Esophagus muscularis mucosa (tissue), 4 donors: Measurements from ENCODE around the gene DTYMK. TPM values are rescaled to one million over a fixed set of nuclear protein-coding genes. Genes with fewer than 3 reads are reported as not detected.

Experiments used
- DNase-seq: peaks from one replicate; pipeline ENCODE4 v3.0.0-alpha.2; 2017; ENCODE audit errors: extremely low spot score
- H3K27ac ChIP-seq, 4 donors: fragments of 200-600 bp; sonication (generic); replicated peaks in 1 of 4; 1 replicate in 3 of 4; 2 replicates in 1 of 4; pipeline ENCODE4 v1.5.1; 2016 to 2019; ENCODE audit warnings: mild to moderate bottlenecking in 1 of 4
- H3K27me3 ChIP-seq, 4 donors: fragments of 200-600 bp; sonication (generic); one replicate each; pipeline versions ENCODE4 v1.5.1 to v1.6.0; 2016 to 2019
- H3K36me3 ChIP-seq, 4 donors: fragments of 200-600 bp; sonication (generic); one replicate each; pipeline ENCODE4 v1.5.1; 2016 to 2019
- H3K4me1 ChIP-seq, 4 donors: fragments of 200-600 bp; sonication (generic); one replicate each; pipeline ENCODE4 v1.5.1; 2016 to 2019
- H3K4me3 ChIP-seq, 4 donors: fragments of 200-600 bp; sonication (generic); 1 replicate in 2 of 4; 2 replicates in 2 of 4; pipeline ENCODE4 v1.5.1; 2016 to 2019; ENCODE audit warnings: mild to moderate bottlenecking in 4 of 4, moderate library complexity in 1 of 4
- H3K9me3 ChIP-seq, 4 donors: fragments of 200-600 bp; sonication (generic); 1 replicate in 3 of 4; 2 replicates in 1 of 4; pipeline ENCODE4 v1.5.1; 2016 to 2019
- EP300 ChIP-seq: sonication (generic); formaldehyde crosslinking; IDR thresholded peaks from one replicate; pipeline ENCODE4 v1.6.1; 2017; ENCODE audit warnings: antibody characterized with exemption
- POLR2A ChIP-seq: fragments of 450-650 bp; IDR thresholded peaks from one replicate; pipeline ENCODE4 v1.6.1; 2017; ENCODE audit warnings: antibody characterized with exemption, moderate library complexity, mild to moderate bottlenecking, low read depth
- POLR2AphosphoS5 ChIP-seq, 2 donors: sonication (generic); formaldehyde crosslinking; IDR thresholded peaks; one replicate each; pipeline ENCODE4 v1.6.1; 2017; ENCODE audit warnings: antibody characterized with exemption in 2 of 2
- WGBS: methylation state at CpG from one replicate; pipeline ENCODE4 v1.1.5; 2018; 5-methylcytosine and 5-hydroxymethylcytosine counted together
- intact Hi-C: fragments of 100-400 bp; cut with DNase I; formaldehyde crosslinking; loops from one replicate; pipeline ENCODE4 v1.15.1; 2023
- total RNA-seq, 4 donors: library from RNA; depleted of rRNA; stranded (reverse); fragments of >200 nt; gene quantifications; one replicate each; pipeline versions ENCODE4 v1.1.0 to v1.2.1, GENCODE V29; 2016
- TF ChIP-seq, protein P1 (sequence below), 3 experiments: fragments of 200-600 bp in 2 of 3; fragments of 450-650 bp in 1 of 3; sonication (generic) in 2 of 3; IDR thresholded peaks; one replicate each; pipeline ENCODE4 v1.5.1; 2017 to 2019; ENCODE audit warnings: antibody characterized with exemption in 3 of 3, mild to moderate bottlenecking in 2 of 3, moderate library complexity in 1 of 3

The DTYMK gene
- total RNA-seq, 4 donors from 2014 or later: 6.8 to 14.5 (median 10.6) TPM

DNA sequence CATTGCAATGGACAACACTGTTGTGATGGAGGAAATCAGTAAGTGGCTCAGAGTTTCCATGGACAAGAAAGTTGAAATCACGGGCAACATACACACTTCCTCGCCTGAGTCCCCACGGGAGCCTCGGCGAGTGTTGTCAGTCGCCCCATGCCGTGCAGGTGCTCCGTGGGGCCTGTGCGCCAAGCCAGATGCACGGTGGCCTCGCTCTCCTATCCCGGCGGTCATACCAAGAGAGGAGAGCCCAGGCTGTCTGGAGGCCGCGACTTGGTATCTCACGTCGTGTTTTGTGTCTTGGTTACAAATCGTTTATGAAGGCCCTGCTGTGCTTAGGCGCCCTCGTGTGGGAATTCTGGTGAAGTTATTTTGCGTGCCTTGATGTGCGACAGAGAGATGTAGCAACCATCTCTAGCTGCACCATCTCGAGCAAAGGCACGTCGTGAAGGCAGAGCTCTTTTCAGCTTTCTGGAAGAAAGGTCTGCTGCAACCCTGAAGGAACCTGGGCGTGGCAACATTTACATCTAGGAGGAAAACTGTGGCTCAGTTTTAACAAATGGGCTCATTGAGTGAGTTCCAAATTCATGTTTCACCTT is 27.4 kb downstream of the DTYMK start:
- no peak for DNase-seq
- Histone ChIP-seq H3K27me3 (no peaks in the 10 kb centered on the region), H3K9me3 (no peaks in the 10 kb centered on the region), H3K4me1 (peaks cover 0 to 5% (median 5%) of the 10 kb centered on the region in 4 donors), H3K27ac (peak overlapping the region in 3 of 4 donors; percentile 35 to 52 (median 43)), H3K4me3 (no peak overlapping the region), H3K36me3 (peaks cover 41 to 90% (median 75%) of the 10 kb centered on the region in 4 donors)
- intact Hi-C loops: no loop called here
- WGBS: 60% methylated on average over 19 of the region's 26 CpGs
- TF ChIP-seq POLR2A (no peak), EP300 (no peak), POLR2AphosphoS5 (IDR thresholded peaks at IDR 0.05) (peak in 1 of 2 donors; percentile 43)
- TF ChIP-seq, protein P1, sequence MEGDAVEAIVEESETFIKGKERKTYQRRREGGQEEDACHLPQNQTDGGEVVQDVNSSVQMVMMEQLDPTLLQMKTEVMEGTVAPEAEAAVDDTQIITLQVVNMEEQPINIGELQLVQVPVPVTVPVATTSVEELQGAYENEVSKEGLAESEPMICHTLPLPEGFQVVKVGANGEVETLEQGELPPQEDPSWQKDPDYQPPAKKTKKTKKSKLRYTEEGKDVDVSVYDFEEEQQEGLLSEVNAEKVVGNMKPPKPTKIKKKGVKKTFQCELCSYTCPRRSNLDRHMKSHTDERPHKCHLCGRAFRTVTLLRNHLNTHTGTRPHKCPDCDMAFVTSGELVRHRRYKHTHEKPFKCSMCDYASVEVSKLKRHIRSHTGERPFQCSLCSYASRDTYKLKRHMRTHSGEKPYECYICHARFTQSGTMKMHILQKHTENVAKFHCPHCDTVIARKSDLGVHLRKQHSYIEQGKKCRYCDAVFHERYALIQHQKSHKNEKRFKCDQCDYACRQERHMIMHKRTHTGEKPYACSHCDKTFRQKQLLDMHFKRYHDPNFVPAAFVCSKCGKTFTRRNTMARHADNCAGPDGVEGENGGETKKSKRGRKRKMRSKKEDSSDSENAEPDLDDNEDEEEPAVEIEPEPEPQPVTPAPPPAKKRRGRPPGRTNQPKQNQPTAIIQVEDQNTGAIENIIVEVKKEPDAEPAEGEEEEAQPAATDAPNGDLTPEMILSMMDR (IDR thresholded peaks at IDR 0.05): peak; percentile 64 to 77 (median 68)

DNA sequence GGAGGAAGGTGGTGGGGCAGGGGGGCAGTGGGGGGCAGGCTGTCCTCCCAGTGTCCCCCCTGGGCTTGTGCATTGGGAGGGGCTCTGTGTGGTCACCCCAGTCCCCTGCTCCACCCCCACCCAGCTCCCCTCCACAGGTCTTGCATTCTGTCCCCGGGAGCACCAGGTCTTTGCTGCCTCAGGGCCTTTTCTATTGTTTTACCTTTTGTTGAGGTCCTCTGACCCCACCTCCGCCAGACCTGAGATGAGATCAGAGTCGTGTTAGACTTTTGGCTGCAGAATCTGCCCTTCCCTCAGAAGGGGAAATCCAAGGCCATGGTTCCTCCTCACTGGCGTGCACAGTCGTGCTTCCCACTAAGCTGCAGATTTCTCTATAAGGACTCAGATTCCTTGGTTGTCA is 28.3 kb downstream of the DTYMK start:
- intact Hi-C loops: no loop called here
- Histone ChIP-seq H3K27ac (no peak overlapping the region), H3K4me1 (peaks cover 0 to 5% (median 5%) of the 10 kb centered on the region in 4 donors), H3K9me3 (no peaks in the 10 kb centered on the region), H3K4me3 (no peak overlapping the region), H3K36me3 (peaks cover 48 to 97% (median 82%) of the 10 kb centered on the region in 4 donors), H3K27me3 (no peaks in the 10 kb centered on the region)
- TF ChIP-seq POLR2AphosphoS5 (IDR thresholded peaks at IDR 0.05): no peak
- TF ChIP-seq EP300: no peak
- WGBS: 61% methylated on average over 5 of the region's 5 CpGs
- no peak for DNase-seq

DNA sequence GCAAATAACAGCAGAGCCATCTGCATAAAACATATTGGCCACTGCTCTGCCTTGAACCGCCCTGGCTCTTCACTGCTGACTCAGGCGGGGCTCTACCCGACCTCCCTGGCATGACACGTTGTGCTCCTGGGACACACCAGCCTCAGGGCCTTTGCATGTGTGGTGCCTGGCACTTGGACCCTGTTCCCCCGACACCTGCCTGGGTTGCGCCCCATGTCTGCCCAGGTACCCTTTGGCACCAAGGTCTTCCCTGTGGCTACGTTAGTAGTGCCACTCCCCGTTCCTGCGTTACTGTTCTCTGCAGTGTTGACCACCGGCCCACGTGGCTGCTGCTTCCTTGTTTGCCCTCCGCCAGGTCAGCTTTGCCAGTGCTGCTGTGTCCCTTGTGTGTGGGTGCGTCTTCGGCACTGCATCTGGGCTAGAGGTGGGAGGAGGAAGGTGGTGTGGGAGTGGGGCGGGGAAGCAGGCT is 28.8 kb downstream of the DTYMK start:
- intact Hi-C loops: no loop called here
- Histone ChIP-seq H3K27me3 (no peaks in the 10 kb centered on the region), H3K27ac (no peak overlapping the region), H3K36me3 (peaks cover 51 to 100% (median 87%) of the 10 kb centered on the region in 4 donors), H3K4me1 (peaks cover 0 to 5% (median 5%) of the 10 kb centered on the region in 4 donors), H3K4me3 (no peak overlapping the region), H3K9me3 (no peaks in the 10 kb centered on the region)
- DNase-seq: no peak
- 92% methylated on average over 14 of the region's 15 CpGs for WGBS
- TF ChIP-seq POLR2AphosphoS5 (IDR thresholded peaks at IDR 0.05) (no peak), EP300 (no peak), POLR2A (no peak)
- TF ChIP-seq, protein P1 (IDR thresholded peaks at IDR 0.05): no peak

DNA sequence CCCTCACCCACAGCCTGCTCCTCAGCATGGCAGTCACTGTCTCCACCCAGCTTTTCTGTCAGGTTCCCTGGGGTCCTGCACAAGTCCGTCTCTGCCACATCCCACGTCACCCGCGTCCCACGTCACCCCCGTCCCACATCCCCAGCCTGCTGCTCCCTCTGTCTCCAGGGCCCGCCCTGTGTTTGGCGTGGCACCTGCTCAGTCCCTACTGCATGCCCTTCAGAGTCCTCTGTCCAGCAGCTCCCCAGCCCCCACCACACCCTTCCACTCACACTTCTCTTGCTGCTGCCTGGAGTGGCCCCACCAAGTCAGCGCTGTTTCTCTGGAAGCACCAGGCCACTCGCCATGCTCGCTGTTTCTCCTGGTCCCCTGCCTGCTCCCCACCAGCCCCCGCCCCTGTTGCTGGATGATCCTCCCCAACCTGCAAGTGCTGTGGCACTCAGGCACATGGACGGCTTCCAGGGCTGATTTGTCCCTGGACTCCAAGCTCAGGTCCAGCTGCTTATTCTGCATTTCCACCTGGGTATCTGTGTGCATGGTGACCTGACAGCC is 30.3 kb downstream of the DTYMK start:
- Histone ChIP-seq H3K4me3 (no peak overlapping the region), H3K27ac (no peak overlapping the region), H3K36me3 (peaks cover 60 to 100% (median 95%) of the 10 kb centered on the region in 4 donors), H3K9me3 (no peaks in the 10 kb centered on the region), H3K4me1 (peaks cover 0 to 5% (median 5%) of the 10 kb centered on the region in 4 donors), H3K27me3 (no peaks in the 10 kb centered on the region)
- WGBS: 93% methylated on average over 13 of the region's 13 CpGs
- intact Hi-C loops: no loop called here
- no peak for DNase-seq
- TF ChIP-seq, protein P1 (IDR thresholded peaks at IDR 0.05): no peak
- TF ChIP-seq POLR2AphosphoS5 (IDR thresholded peaks at IDR 0.05) (no peak), EP300 (no peak), POLR2A (no peak)

DNA sequence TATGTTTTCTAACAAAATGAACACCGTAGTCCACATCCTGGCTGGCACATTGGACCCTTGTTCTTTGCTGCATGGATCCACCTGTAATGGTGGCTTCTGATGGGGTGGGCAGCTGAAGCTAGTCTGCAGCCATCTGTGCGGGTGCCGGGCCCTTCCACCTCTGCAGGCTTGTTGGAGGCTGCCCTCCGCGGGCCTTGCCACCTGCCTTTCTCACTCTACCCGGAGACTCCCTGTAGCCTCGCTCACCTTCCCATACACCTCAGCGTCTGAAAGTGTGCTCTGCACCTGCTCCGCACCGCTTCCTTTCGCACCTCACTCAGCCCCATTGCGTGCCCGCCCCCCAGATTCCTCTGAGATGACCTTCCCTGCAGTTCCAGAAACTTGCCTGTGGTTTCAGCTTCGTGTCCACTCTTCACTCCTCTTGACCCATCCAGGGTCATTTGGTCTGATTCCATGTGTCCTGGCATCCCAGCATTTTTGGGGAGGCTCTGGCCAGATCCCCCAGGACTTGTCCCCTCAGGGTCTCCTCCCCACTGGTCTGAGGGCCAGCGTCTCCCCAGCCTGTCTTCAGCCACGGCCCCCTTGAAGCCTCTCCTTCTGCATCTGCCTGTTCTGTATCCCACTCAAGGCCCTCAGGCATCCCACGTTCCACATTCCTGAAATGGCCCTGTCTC is 31.0 kb downstream of the DTYMK start:
- Histone ChIP-seq H3K4me1 (peaks cover 0 to 7% (median 5%) of the 10 kb centered on the region in 4 donors), H3K4me3 (no peak overlapping the region), H3K27me3 (no peaks in the 10 kb centered on the region), H3K27ac (no peak overlapping the region), H3K36me3 (peaks cover 60 to 100% (median 93%) of the 10 kb centered on the region in 4 donors), H3K9me3 (no peaks in the 10 kb centered on the region)
- TF ChIP-seq POLR2AphosphoS5 (IDR thresholded peaks at IDR 0.05): no peak
- TF ChIP-seq EP300: no peak
- TF ChIP-seq, protein P1 (IDR thresholded peaks at IDR 0.05): no peak
- no peak for TF ChIP-seq POLR2A
- intact Hi-C loops: no loop called here
- WGBS: 91% methylated on average over 14 of the region's 17 CpGs
- no peak for DNase-seq
